Measurements from ENCODE around the gene NKG7.

NKG7 gene

GRCh38 chr19:51361239-51361638, 11.2 kb downstream of the NKG7 start:
- no peak for DNase-seq (ENCODE audit: low spot score)

GRCh38 chr19:51359294-51359693, 13.2 kb downstream of the NKG7 start:
- peak; percentile 75 for DNase-seq (ENCODE audit: low spot score)

- DNase-seq (ENCODE audit: low spot score), result no peak
These were observed 14.5 kb downstream of the NKG7 start for GRCh38 chr19:51357952-51358351.

- no peak for DNase-seq (ENCODE audit: low spot score)
These were observed 16.2 kb downstream of the NKG7 start for GRCh38 chr19:51356159-51356801.

- no peak for DNase-seq (ENCODE audit: low spot score)
These were observed 17.7 kb downstream of the NKG7 start for GRCh38 chr19:51354742-51355148.

- DNase-seq (ENCODE audit: low spot score), result no peak
These were observed 18.2 kb downstream of the NKG7 start for GRCh38 chr19:51354103-51354741.

GRCh38 chr19:51352783-51353360, 19.6 kb downstream of the NKG7 start:
- DNase-seq (ENCODE audit: low spot score), result no peak

- no peak for DNase-seq (ENCODE audit: low spot score)
These were observed 21.0 kb downstream of the NKG7 start for GRCh38 chr19:51351266-51351990.

GRCh38 chr19:51347209-51347928, 25.1 kb downstream of the NKG7 start:
- no peak for DNase-seq (ENCODE audit: low spot score)

- DNase-seq (ENCODE audit: low spot score), result no peak
These were observed 25.7 kb downstream of the NKG7 start for GRCh38 chr19:51346742-51347141.

GRCh38 chr19:51345076-51345620, 27.3 kb downstream of the NKG7 start:
- DNase-seq (ENCODE audit: low spot score), result no peak

- DNase-seq (ENCODE audit: low spot score), result no peak
These were observed 29.6 kb downstream of the NKG7 start for GRCh38 chr19:51342631-51343569.

GRCh38 chr19:51341976-51342580, 30.4 kb downstream of the NKG7 start, which contains the start of gene VSIG10L:
VSIG10L (minus strand) TSS chr19:51342139; CDS start chr19:51342124, 15 bp downstream.
- no peak for DNase-seq (ENCODE audit: low spot score)

- no peak for DNase-seq (ENCODE audit: low spot score)
These were observed 31.4 kb downstream of the NKG7 start for GRCh38 chr19:51341066-51341465.

- peak; percentile 98 for DNase-seq (ENCODE audit: low spot score)
These were observed 32.5 kb downstream of the NKG7 start for GRCh38 chr19:51339687-51340656.

GRCh38 chr19:51339313-51339686, 33.2 kb downstream of the NKG7 start:
- DNase-seq (ENCODE audit: low spot score), result no peak

GRCh38 chr19:51338563-51339312, 33.7 kb downstream of the NKG7 start:
- peak; percentile 91 for DNase-seq (ENCODE audit: low spot score)

- DNase-seq (ENCODE audit: low spot score), result no peak
These were observed 34.4 kb downstream of the NKG7 start for GRCh38 chr19:51337861-51338562.
